ENCODE measurements around the gene MYH6. TPM values are rescaled to one million over a fixed set of nuclear protein-coding genes. Genes with fewer than 3 reads are reported as not detected.

Gene MYH6
- total RNA-seq, 1 donor from 2014 or later, result not detected

DNA sequence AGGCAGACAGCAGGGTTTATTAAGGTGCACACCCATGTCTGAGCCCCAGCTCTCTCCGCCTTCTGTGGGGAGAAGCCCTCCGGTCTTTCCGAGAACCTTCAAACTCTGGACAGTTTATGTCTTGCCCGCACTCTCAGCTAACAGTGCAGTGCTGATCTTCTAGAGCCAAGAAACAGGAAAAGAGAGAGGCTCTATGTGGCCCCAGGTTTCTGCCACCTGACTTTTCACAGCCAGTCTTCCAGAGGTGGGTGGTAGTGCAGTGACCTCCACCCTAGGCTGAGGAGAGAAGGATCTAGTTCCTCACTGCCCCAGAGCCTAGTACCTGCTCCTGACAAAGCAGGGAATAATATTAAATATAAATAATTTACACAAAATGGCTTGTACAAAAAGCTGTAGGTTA, 51.4 kb downstream of the MYH6 start:
- TF ChIP-seq CTCF (IDR thresholded peaks at IDR 0.05), result no peak
- peak; percentile 32 for DNase-seq (ENCODE audit: extremely low spot score, unreplicated experiment)
- no peak overlapping the region for H3K4me3 Mint-ChIP-seq (ENCODE audit: unreplicated experiment)
- H3K9me3 Mint-ChIP-seq (ENCODE audit: unreplicated experiment), result no peaks in the 10 kb centered on the region
- peaks cover 13% of the 10 kb centered on the region for H3K4me1 Mint-ChIP-seq (ENCODE audit: unreplicated experiment)
- peaks cover 18% of the 10 kb centered on the region for H3K36me3 Mint-ChIP-seq (ENCODE audit: unreplicated experiment)
- no peaks in the 10 kb centered on the region for H3K27me3 Mint-ChIP-seq (ENCODE audit: unreplicated experiment)
- no peak overlapping the region for H3K27ac Mint-ChIP-seq (ENCODE audit: unreplicated experiment)

DNA sequence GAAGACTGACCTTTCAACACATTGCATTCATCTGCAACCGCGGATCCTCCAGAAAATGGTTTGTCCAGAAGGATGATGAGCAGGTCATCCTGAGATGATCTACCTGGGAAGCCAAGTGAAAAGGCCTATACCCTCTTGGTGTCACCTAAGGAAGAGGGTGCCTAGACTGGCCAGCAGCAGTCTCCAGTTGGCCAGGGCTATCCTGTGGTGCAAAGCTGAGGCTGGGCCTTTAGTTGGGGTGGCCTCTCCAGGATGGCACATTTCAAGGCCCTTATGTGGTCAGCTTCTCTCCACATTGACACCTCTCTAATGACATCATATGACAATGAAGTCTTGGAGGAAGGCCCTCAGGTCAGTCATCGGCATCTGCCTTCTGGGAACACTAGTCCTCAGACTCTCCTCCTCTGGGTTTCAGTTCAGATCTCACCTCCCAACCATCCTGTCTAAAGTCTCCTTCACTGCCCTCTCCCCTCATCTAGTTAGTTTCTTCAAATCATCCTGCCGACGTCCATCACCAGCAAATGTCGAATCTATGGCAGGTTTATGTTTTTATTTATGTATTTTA, 52.1 kb downstream of the MYH6 start:
- Mint-ChIP-seq H3K36me3 (ENCODE audit: unreplicated experiment) (peaks cover 14% of the 10 kb centered on the region), H3K27me3 (ENCODE audit: unreplicated experiment) (no peaks in the 10 kb centered on the region), H3K9me3 (ENCODE audit: unreplicated experiment) (no peaks in the 10 kb centered on the region), H3K4me3 (ENCODE audit: unreplicated experiment) (no peak overlapping the region), H3K4me1 (ENCODE audit: unreplicated experiment) (peaks cover 10% of the 10 kb centered on the region), H3K27ac (ENCODE audit: unreplicated experiment) (no peak overlapping the region)
- DNase-seq (ENCODE audit: extremely low spot score, unreplicated experiment), result peak; percentile 40
- TF ChIP-seq CTCF (IDR thresholded peaks at IDR 0.05), result no peak

DNA sequence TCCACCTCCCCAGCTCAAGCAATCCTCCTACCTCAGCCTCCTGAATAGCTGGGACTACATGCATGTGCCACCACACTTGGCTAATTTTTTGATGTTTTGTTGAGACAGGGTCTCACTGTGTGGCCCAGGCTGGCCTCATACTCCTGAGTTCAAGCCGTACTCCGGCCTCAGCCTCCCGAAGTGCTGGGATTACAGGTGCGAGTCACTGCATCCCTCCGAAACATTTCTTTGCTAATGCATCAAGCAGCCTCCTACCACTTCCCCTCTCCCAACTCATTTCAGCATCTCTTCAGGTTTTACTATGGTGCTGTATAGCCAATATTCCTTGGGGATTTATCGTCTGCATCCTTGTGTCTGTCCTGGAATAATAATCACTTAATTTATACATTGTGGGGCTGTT, 53.1 kb downstream of the MYH6 start:
- no peak for TF ChIP-seq CTCF (IDR thresholded peaks at IDR 0.05)
- no peaks in the 10 kb centered on the region for H3K9me3 Mint-ChIP-seq (ENCODE audit: unreplicated experiment)
- peak; percentile 11 for DNase-seq (ENCODE audit: extremely low spot score, unreplicated experiment)
- H3K36me3 Mint-ChIP-seq (ENCODE audit: unreplicated experiment), result peaks cover 7% of the 10 kb centered on the region
- H3K27me3 Mint-ChIP-seq (ENCODE audit: unreplicated experiment), result no peaks in the 10 kb centered on the region
- H3K4me3 Mint-ChIP-seq (ENCODE audit: unreplicated experiment), result no peak overlapping the region
- H3K4me1 Mint-ChIP-seq (ENCODE audit: unreplicated experiment), result peaks cover 8% of the 10 kb centered on the region
- H3K27ac Mint-ChIP-seq (ENCODE audit: unreplicated experiment), result no peak overlapping the region

GRCh38 chr14:23353433-23353780, 54.7 kb downstream of the MYH6 start:
- H3K4me1 Mint-ChIP-seq (ENCODE audit: unreplicated experiment), result peaks cover 8% of the 10 kb centered on the region
- H3K27ac Mint-ChIP-seq (ENCODE audit: unreplicated experiment), result peak overlapping the region; percentile 68
- H3K9me3 Mint-ChIP-seq (ENCODE audit: unreplicated experiment), result no peaks in the 10 kb centered on the region
- TF ChIP-seq CTCF (IDR thresholded peaks at IDR 0.05), result no peak
- peak overlapping the region; percentile 75 for H3K4me3 Mint-ChIP-seq (ENCODE audit: unreplicated experiment)
- no peaks in the 10 kb centered on the region for H3K27me3 Mint-ChIP-seq (ENCODE audit: unreplicated experiment)
- H3K36me3 Mint-ChIP-seq (ENCODE audit: unreplicated experiment), result peaks cover 7% of the 10 kb centered on the region
- no peak for DNase-seq (ENCODE audit: extremely low spot score, unreplicated experiment)

- TF ChIP-seq CTCF (IDR thresholded peaks at IDR 0.05), result peak; percentile 14
- H3K36me3 Mint-ChIP-seq (ENCODE audit: unreplicated experiment), result peaks cover 7% of the 10 kb centered on the region
- peak; percentile 92 for DNase-seq (ENCODE audit: extremely low spot score, unreplicated experiment)
- H3K27ac Mint-ChIP-seq (ENCODE audit: unreplicated experiment), result peak within 1 kb of the TSS; percentile 68
- H3K9me3 Mint-ChIP-seq (ENCODE audit: unreplicated experiment), result no peaks in the 10 kb centered on the region
- peak within 1 kb of the TSS; percentile 75 for H3K4me3 Mint-ChIP-seq (ENCODE audit: unreplicated experiment)
- no peaks in the 10 kb centered on the region for H3K27me3 Mint-ChIP-seq (ENCODE audit: unreplicated experiment)
- H3K4me1 Mint-ChIP-seq (ENCODE audit: unreplicated experiment), result peaks cover 8% of the 10 kb centered on the region
Measured at GRCh38 chr14:23352506-23353432, 55.3 kb downstream of the MYH6 start, which contains the start of gene SLC22A17. SLC22A17 (minus strand) TSS chr14:23352887.
